GM19099 (cell line): ENCODE results near the gene C4orf54.

Experiments
- POLR2A ChIP-seq: IDR thresholded peaks from 3 replicates; pipeline ENCODE4 v1.6.1; 2011; ENCODE audit warnings: low read depth; ENCODE audit not compliant: insufficient read length; ENCODE audit errors: extremely low read depth

C4orf54 gene

DNA sequence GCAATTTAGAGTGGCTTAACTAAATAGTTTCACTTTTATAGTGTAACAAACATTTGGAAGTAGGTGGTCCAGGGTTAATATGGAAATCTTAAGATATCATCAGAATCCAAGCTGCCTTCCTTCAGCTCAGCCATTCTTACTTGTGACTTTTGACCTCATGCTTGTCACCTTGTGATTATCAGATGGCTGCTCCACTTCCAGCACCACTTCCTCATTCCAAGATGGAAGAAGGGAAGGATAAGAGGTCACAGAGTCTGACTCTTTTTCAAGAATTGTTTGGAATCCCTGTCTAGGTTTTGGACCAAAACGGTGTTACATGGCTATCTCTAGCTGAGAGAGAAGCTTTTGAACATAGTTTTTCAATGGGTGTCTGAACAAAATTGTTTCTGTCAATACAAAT lies 43.1 kb downstream of the C4orf54 start:
- TF ChIP-seq POLR2A: no peak

DNA sequence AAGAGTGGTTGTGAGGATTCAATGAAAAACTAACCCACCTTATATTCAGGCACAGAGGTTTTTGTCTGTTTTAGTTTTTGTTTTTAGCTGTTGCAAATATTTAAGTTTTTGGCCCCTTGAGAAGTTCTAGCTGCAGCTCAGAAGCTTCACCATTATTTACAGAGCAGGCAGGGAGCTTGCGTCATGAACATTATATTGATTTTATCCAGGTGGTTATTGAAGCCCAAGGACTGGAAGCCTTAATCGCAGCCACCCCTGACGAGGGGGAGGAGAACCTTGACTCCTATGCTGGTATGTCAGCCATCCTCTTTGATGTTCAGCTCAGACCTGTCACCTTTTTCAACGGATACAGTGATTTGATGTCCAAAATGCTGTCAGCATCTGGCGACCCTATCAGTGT lies 44.9 kb downstream of the C4orf54 start:
- no peak for TF ChIP-seq POLR2A

DNA sequence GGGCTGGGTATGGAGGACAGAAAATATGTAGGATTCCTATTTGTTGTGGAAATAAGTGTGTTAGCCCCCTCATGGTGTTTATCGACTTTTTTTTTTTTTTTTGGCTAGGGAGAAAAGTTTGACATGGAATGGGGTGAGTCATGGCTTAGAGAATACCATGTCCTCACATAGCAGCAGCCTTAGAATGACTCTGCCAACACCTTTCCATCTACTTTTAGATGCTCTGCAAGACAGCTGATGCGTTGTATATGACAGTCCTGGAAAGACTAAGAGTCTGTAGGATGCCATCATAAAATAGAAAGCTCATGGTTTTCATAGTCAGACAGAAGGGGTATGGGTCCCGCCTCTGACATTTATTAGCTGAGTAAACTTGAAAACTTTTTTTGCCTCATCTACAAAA lies 45.3 kb downstream of the C4orf54 start:
- TF ChIP-seq POLR2A: no peak

DNA sequence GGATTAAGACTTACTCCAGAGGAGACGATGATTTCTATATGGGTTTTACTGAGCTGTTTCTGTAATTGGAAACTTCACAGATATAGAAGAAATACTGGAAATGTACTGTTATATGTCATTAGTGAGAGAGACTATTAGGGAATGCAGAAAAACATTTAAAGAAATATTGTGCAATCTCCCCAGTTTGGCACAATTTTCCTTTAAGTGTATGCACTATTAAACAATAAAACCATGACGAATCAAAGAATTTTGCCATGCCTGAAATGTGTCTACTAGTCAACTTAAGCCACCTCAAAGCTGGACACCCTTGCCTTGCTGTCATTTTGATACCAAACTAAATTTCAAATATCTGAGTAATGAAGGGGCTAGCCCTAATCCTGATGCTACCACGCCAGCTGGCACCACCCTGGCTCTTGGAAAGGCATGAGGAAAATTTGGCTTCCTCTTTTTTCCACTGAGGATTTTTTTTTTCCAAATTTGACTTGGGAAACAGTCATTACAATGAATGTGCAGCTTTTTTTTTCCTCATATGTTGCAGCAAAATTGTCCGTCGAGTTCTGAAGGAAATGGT lies 46.9 kb downstream of the C4orf54 start:
- no peak for TF ChIP-seq POLR2A

DNA sequence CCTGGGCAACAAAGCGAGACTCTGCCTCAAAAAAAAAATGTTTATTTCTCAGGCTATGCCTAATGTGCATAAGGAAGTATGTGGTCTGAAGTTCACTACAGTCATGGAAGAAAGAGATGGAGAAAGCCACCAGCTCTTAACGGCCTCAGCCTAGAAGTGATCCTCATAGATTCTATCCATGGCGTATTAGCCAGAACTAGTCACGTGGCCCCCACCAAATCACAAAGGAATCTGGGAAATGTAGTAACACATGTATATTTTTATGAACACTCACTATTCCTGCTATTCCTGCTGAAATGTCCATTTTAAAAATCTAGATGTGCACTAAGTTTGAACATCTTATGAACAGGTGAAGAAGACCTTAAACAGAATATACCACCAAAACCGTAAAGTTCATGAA lies 49.2 kb downstream of the C4orf54 start:
- no peak for TF ChIP-seq POLR2A
